B cell (primary cell): Measurements from ENCODE around the gene IPO13. TPM values are rescaled to one million over a fixed set of nuclear protein-coding genes. Genes with fewer than 3 reads are reported as not detected.

ENCODE experiments used
- ATAC-seq: fragments of 200-7000 bp; cut with Tn5 transposase; one replicate; pipeline ENCODE4 v1.10.0; 2021; ENCODE audit warnings: low read depth, mild to moderate bottlenecking, moderate number of reproducible peaks, moderate library complexity
- CTCF ChIA-PET: fragments of 350-600 bp; sonication (Branson Sonifier 250); formaldehyde crosslinking; loops from one replicate; lab custom pipeline; 2021; ENCODE audit warnings: antibody characterized with exemption, inconsistent platforms; lab: Charles Lee
- POLR2A ChIA-PET: fragments of 350-600 bp; sonication (Branson Sonifier 250); formaldehyde crosslinking; loops from one replicate; lab custom pipeline; 2021; ENCODE audit warnings: antibody characterized with exemption; lab: Charles Lee
- DNase-seq: peaks from one replicate; pipeline ENCODE4 v3.0.0; 2013
- H2AFZ ChIP-seq: 2 replicates; pipeline ENCODE4 v1.6.1; 2012; ENCODE audit warnings: mild to moderate bottlenecking, low read depth, low read length; ENCODE audit not compliant: insufficient read depth, poor library complexity, severe bottlenecking
- H3K27ac ChIP-seq, 2 donors: 1 replicate in 1 of 2; 2 replicates in 1 of 2; pipeline ENCODE4 v1.5.1; 2012 to 2013; ENCODE audit warnings: low read length in 2 of 2, mild to moderate bottlenecking in 2 of 2, moderate library complexity in 1 of 2
- H3K27me3 ChIP-seq, 4 experiments: fragments of 200-600 bp in 1 of 4; sonication (generic) in 1 of 4; replicated peaks in 1 of 4; 1 replicate in 2 of 4; 2 replicates in 2 of 4; pipeline versions ENCODE4 v1.6.1 to v1.7.0; 2013 to 2016; ENCODE audit warnings: low read length in 3 of 4, mild to moderate bottlenecking in 2 of 4, mixed read lengths in 1 of 4, moderate library complexity in 1 of 4; ENCODE audit not compliant: insufficient read depth in 4 of 4, control insufficient read depth in 3 of 4; ENCODE audit errors: control extremely low read depth in 1 of 4
- H3K36me3 ChIP-seq, 2 experiments: replicated peaks in 1 of 2; 1 replicate in 1 of 2; 2 replicates in 1 of 2; pipeline versions ENCODE4 v1.6.1 to v1.7.1; 2013; ENCODE audit warnings: low read length in 1 of 2; ENCODE audit not compliant: insufficient read depth in 2 of 2, control insufficient read depth in 1 of 2; ENCODE audit errors: control extremely low read depth in 1 of 2, extremely low read depth in 1 of 2
- H3K4me1 ChIP-seq, 2 donors: fragments of 200-600 bp in 1 of 2; sonication (generic) in 1 of 2; 1 replicate in 1 of 2; 2 replicates in 1 of 2; pipeline versions ENCODE4 v1.5.1 to v1.6.1; 2013 to 2017; ENCODE audit warnings: low read length in 2 of 2; ENCODE audit not compliant: control insufficient read depth in 2 of 2, insufficient read depth in 2 of 2
- H3K4me2 ChIP-seq: replicated peaks from 2 replicates; pipeline ENCODE3; 2012; ENCODE audit warnings: mild to moderate bottlenecking, low read depth, low read length; ENCODE audit not compliant: poor library complexity, severe bottlenecking
- H3K4me3 ChIP-seq, 5 experiments: fragments of 200-600 bp in 1 of 5; sonication (generic) in 1 of 5; 1 replicate in 3 of 5; 2 replicates in 2 of 5; pipeline versions ENCODE4 v1.5.1 to v1.7.0; 2011 to 2016; ENCODE audit warnings: low read length in 4 of 5, mild to moderate bottlenecking in 4 of 5, low read depth in 2 of 5, control low read depth in 1 of 5, moderate library complexity in 1 of 5; ENCODE audit not compliant: insufficient read depth in 1 of 5; ENCODE audit errors: control extremely low read depth in 1 of 5, extremely low read depth in 1 of 5
- H3K79me2 ChIP-seq: fragments of 200-600 bp; sonication (generic); one replicate; pipeline ENCODE4 v1.6.0; 2016; ENCODE audit warnings: low read length; ENCODE audit not compliant: control insufficient read depth, insufficient read depth
- H3K9ac ChIP-seq: fragments of 200-600 bp; sonication (generic); 2 replicates; pipeline ENCODE4 v1.6.1; 2017; ENCODE audit warnings: mild to moderate bottlenecking, low read length, moderate library complexity
- H3K9me3 ChIP-seq, 3 donors: one replicate each; pipeline versions ENCODE4 v1.6.1 to v1.7.1; 2013; ENCODE audit warnings: low read length in 2 of 3; ENCODE audit not compliant: control insufficient read depth in 2 of 3, insufficient read depth in 1 of 3; ENCODE audit errors: control extremely low read depth in 1 of 3
- H4K20me1 ChIP-seq: 2 replicates; pipeline ENCODE4 v1.6.0; 2012; ENCODE audit warnings: mild to moderate bottlenecking, low read length; ENCODE audit not compliant: insufficient read depth, control insufficient read depth, poor library complexity, severe bottlenecking
- H3K27ac Mint-ChIP-seq: one replicate; pipeline ENCODE4 v1.8.0; 2021; ENCODE audit warnings: mixed read lengths
- H3K27me3 Mint-ChIP-seq: one replicate; pipeline ENCODE4 v1.8.0; 2021; ENCODE audit warnings: mixed read lengths
- H3K4me1 Mint-ChIP-seq: one replicate; pipeline ENCODE4 v1.8.0; 2021; ENCODE audit warnings: mixed read lengths
- H3K4me3 Mint-ChIP-seq: one replicate; pipeline ENCODE4 v1.8.0; 2021; ENCODE audit warnings: mixed read lengths
- H3K9me3 Mint-ChIP-seq: one replicate; pipeline ENCODE4 v1.8.0; 2022; ENCODE audit warnings: mixed read lengths; ENCODE audit not compliant: insufficient read depth
- EZH2 ChIP-seq: IDR thresholded peaks from 2 replicates; pipeline ENCODE4 v1.6.1; 2012; ENCODE audit warnings: borderline replicate concordance, low read depth, mild to moderate bottlenecking, moderate library complexity, low read length; ENCODE audit not compliant: insufficient read depth, poor library complexity, severe bottlenecking
- WGBS: methylation state at CpG from one replicate; pipeline ENCODE4 v1.1.5; 2013; ENCODE audit warnings: missing lambda C conversion rate; ENCODE audit not compliant: insufficient coverage; 5-methylcytosine and 5-hydroxymethylcytosine counted together
- intact Hi-C: fragments of 100-400 bp; cut with micrococcal nuclease; formaldehyde crosslinking; loops from one replicate; pipeline ENCODE4 v1.10.0; 2022
- polyA plus RNA-seq: library from polyadenylated mRNA; depleted of rRNA; stranded (reverse); fragments of >200 nt; gene quantifications from 2 replicates; pipeline ENCODE4 v1.2.3, GENCODE V29; 2012
- total RNA-seq, 2 donors: library from RNA; stranded (reverse); fragments of 120-200 nt in 1 of 2; gene quantifications; 1 replicate in 1 of 2; 2 replicates in 1 of 2; pipeline versions ENCODE4 v1.2.3 to v1.2.4, GENCODE V29; 2013 to 2022
- TF ChIP-seq, protein P1 (sequence below): fragments of 200-600 bp; IDR thresholded peaks from one replicate; pipeline ENCODE4 v1.8.0; 2022; ENCODE audit warnings: antibody characterized with exemption, mild to moderate bottlenecking

The IPO13 gene
- total and polyA plus RNA-seq, 2 donors (not counting 1 experiment from before 2014, with no cell fraction given), result 18.7 to 19.7 TPM

DNA sequence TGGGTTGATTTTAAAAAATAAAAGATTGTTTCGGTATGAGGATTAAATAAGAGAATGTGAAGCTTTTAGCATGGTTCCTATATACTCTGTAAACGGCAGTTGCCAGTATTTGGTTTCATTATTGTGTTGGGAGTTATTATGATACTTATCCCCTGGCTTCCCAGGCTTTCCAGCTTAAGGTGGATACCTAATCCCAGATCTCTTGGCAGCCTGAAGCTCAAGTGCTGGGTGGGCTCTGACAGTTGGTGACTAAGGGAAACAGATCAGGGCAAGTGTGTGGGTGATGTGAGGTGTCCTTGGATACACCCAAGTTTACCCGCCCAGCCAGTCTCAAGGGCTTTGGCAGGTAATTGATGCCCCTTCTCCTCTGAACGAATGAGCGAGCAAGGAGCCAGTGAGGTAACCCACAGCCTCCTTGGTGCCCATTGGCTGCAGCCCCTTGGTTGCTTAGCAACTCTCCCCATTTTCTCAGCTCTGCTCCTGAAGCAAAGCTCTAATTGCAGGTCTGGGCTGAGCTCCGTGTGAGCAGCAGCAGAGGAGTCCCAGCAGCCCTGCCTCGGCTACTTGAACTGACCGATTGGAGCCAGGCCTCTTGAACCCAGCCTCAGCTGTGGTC is 6.1 kb downstream of the IPO13 start:
- H3K79me2 ChIP-seq, result peaks cover 41% of the 10 kb centered on the region
- 90% methylated on average over 6 of the region's 8 CpGs for WGBS
- H3K9me3 ChIP-seq, result no peaks in the 10 kb centered on the region
- no peak overlapping the region for H3K4me3 ChIP-seq
- H3K36me3 ChIP-seq, result peaks cover 0 to 21% of the 10 kb centered on the region in 2 experiments
- Mint-ChIP-seq H3K9me3 (no peaks in the 10 kb centered on the region), H3K4me1 (peaks cover 14% of the 10 kb centered on the region), H3K4me3 (no peak overlapping the region), H3K27ac (no peak overlapping the region), H3K27me3 (no peaks in the 10 kb centered on the region)
- H3K4me1 ChIP-seq, result peaks cover 1 to 7% of the 10 kb centered on the region in 2 donors
- H2AFZ ChIP-seq, result no peak overlapping the region
- DNase-seq (no peak), ATAC-seq (no peak)
- H3K27ac ChIP-seq, result no peak overlapping the region
- intact Hi-C loops, result no loop called here
- ChIA-PET POLR2A (no interaction called here), CTCF (interaction anchor here (1.7 kb wide), 1 partner anchor 18 kb away, joined by 4 read pairs; no protein-coding TSS in a partner anchor)
- H3K9ac ChIP-seq, result no peak overlapping the region
- TF ChIP-seq, protein P1, sequence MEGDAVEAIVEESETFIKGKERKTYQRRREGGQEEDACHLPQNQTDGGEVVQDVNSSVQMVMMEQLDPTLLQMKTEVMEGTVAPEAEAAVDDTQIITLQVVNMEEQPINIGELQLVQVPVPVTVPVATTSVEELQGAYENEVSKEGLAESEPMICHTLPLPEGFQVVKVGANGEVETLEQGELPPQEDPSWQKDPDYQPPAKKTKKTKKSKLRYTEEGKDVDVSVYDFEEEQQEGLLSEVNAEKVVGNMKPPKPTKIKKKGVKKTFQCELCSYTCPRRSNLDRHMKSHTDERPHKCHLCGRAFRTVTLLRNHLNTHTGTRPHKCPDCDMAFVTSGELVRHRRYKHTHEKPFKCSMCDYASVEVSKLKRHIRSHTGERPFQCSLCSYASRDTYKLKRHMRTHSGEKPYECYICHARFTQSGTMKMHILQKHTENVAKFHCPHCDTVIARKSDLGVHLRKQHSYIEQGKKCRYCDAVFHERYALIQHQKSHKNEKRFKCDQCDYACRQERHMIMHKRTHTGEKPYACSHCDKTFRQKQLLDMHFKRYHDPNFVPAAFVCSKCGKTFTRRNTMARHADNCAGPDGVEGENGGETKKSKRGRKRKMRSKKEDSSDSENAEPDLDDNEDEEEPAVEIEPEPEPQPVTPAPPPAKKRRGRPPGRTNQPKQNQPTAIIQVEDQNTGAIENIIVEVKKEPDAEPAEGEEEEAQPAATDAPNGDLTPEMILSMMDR, result no peak
- no peaks in the 10 kb centered on the region for H3K27me3 ChIP-seq
- H3K4me2 ChIP-seq, result no peak overlapping the region
- no peaks in the 10 kb centered on the region for H4K20me1 ChIP-seq

DNA sequence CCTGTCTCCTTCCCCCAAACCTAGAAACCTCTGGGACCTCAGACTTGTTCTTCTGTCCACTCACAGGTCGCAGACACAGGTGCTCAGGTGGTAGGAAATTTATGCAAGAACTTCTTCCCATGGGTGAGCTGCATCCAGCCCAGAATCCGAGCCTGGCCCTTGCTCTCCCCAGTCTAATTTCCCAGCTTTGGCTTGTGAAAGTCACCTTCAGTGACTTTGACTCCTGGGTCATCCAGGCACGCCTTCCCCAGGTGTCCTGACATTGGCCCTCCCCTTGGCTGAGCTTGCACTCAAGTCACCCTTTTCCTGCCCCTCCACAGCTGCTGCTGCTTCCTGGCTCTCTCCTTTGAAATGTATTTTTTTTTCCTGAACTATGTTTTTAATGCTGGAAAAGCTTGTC is 6.6 kb downstream of the IPO13 start:
- H3K4me1 Mint-ChIP-seq, result peaks cover 9% of the 10 kb centered on the region
- no peak for DNase-seq
- Histone ChIP-seq H3K79me2 (peaks cover 36% of the 10 kb centered on the region), H3K36me3 (peaks cover 0 to 23% of the 10 kb centered on the region in 2 experiments), H3K9ac (no peak overlapping the region), H2AFZ (no peak overlapping the region), H3K4me2 (no peak overlapping the region), H4K20me1 (no peaks in the 10 kb centered on the region), H3K27ac (no peak overlapping the region), H3K4me1 (peaks cover 0 to 2% of the 10 kb centered on the region in 2 donors), H3K27me3 (no peaks in the 10 kb centered on the region), H3K4me3 (no peak overlapping the region), H3K9me3 (no peaks in the 10 kb centered on the region)
- no peak for TF ChIP-seq EZH2
- TF ChIP-seq, protein P1, result no peak
- intact Hi-C loops, result no loop called here
- ChIA-PET POLR2A (no interaction called here), CTCF (interaction anchor here (1.7 kb wide), 1 partner anchor 18 kb away, joined by 4 read pairs; no protein-coding TSS in a partner anchor)
- no peak overlapping the region for H3K27ac Mint-ChIP-seq
- H3K27me3 Mint-ChIP-seq, result no peaks in the 10 kb centered on the region
- WGBS, result 96% methylated on average over 2 of the region's 3 CpGs
- H3K9me3 Mint-ChIP-seq, result no peaks in the 10 kb centered on the region
- no peak for ATAC-seq
- no peak overlapping the region for H3K4me3 Mint-ChIP-seq
